Measurements from ENCODE around the gene SLC25A13.
A peak's percentile ranks its signal among the peaks of the same experiment; 100 is the strongest.

SLC25A13 gene

GRCh38 chr7:96136600-96137239 lies 185.2 kb downstream of the SLC25A13 start:
- DNase-seq = no peak

GRCh38 chr7:96135241-96135640 lies 186.7 kb downstream of the SLC25A13 start:
- DNase-seq = no peak

GRCh38 chr7:96131525-96131924 lies 190.4 kb downstream of the SLC25A13 start:
- DNase-seq = no peak

GRCh38 chr7:96127746-96128145 lies 194.2 kb downstream of the SLC25A13 start:
- no peak for DNase-seq

- DNase-seq = no peak
Measured at GRCh38 chr7:96126382-96126781, 195.5 kb downstream of the SLC25A13 start.

GRCh38 chr7:96122746-96123145 lies 199.2 kb downstream of the SLC25A13 start:
- DNase-seq = no peak

GRCh38 chr7:96121752-96122151 lies 200.1 kb downstream of the SLC25A13 start:
- no peak for DNase-seq

- DNase-seq = no peak
Measured at GRCh38 chr7:96120445-96121225, 201.3 kb downstream of the SLC25A13 start.

GRCh38 chr7:96118449-96119001 lies 203.4 kb downstream of the SLC25A13 start:
- no peak for DNase-seq

- DNase-seq = no peak
Measured at GRCh38 chr7:96116173-96116572, 205.7 kb downstream of the SLC25A13 start.

- DNase-seq = no peak
Measured at GRCh38 chr7:96114190-96114589, 207.7 kb downstream of the SLC25A13 start.

- no peak for DNase-seq
Measured at GRCh38 chr7:96111405-96111804, 210.5 kb downstream of the SLC25A13 start.

GRCh38 chr7:96104984-96105383 lies 216.9 kb downstream of the SLC25A13 start:
- no peak for DNase-seq

GRCh38 chr7:96102096-96102811 lies 219.6 kb downstream of the SLC25A13 start:
- no peak for DNase-seq

- no peak for DNase-seq
Measured at GRCh38 chr7:96100737-96101136, 221.2 kb downstream of the SLC25A13 start.

GRCh38 chr7:96097835-96098234 lies 224.1 kb downstream of the SLC25A13 start:
- no peak for DNase-seq

GRCh38 chr7:96093435-96093834 lies 228.5 kb downstream of the SLC25A13 start:
- DNase-seq = no peak

- no peak for DNase-seq
Measured at GRCh38 chr7:96090756-96091155, 231.1 kb downstream of the SLC25A13 start.

- DNase-seq = no peak
Measured at GRCh38 chr7:96089511-96089910, 232.4 kb downstream of the SLC25A13 start.

GRCh38 chr7:96088579-96088978 lies 233.3 kb downstream of the SLC25A13 start:
- no peak for DNase-seq

GRCh38 chr7:96085953-96086352 lies 235.9 kb downstream of the SLC25A13 start:
- DNase-seq = no peak

GRCh38 chr7:96084881-96085553 lies 236.9 kb downstream of the SLC25A13 start:
- peak; percentile 94 for DNase-seq

GRCh38 chr7:96080027-96080426 lies 241.9 kb downstream of the SLC25A13 start:
- no peak for DNase-seq

Data from NCI-H1436 treated with DMSO at 0.1 percent for 48 hours (cell line).